GM18873 (cell line): Measurements from ENCODE around the gene ABL1.

Experiments
- ATAC-seq: cut with Tn5 transposase; IDR thresholded peaks from one replicate; pipeline ENCODE4 v1.9.1; 2021; ENCODE audit warnings: mild to moderate bottlenecking, moderate library complexity, moderate number of reproducible peaks; ENCODE audit not compliant: unreplicated experiment, low FRiP score

ABL1 gene

GRCh38 chr9:130927995-130928900 lies 93.2 kb downstream of the ABL1 start:
- no peak for ATAC-seq

DNA sequence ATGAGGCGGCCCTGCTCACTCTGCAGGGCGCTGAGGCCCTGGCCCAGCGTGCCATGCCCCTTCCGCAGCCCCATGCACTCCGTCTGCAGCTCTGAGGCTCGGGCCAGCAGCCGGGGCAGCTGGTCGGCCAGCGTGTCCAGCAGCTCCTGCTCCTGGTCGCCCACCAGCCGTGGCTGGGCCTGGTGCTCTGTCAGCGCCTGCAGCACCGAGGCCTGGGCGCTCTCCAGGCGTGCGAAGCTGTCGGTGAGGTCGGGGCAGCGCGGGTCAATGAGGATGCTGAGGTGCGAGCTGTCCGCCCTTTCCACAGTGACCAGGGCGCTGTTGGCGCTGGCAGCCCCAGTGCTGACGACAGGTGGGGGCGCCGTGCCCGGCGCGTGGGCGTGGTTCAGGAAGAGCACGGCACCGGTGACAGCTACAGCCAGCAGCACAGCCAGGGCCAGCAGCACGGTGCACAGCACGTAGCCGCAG lies 94.6 kb downstream of the ABL1 start:
- ATAC-seq, result no peak

GRCh38 chr9:130930132-130930803 lies 95.2 kb downstream of the ABL1 start:
- ATAC-seq, result no peak

DNA sequence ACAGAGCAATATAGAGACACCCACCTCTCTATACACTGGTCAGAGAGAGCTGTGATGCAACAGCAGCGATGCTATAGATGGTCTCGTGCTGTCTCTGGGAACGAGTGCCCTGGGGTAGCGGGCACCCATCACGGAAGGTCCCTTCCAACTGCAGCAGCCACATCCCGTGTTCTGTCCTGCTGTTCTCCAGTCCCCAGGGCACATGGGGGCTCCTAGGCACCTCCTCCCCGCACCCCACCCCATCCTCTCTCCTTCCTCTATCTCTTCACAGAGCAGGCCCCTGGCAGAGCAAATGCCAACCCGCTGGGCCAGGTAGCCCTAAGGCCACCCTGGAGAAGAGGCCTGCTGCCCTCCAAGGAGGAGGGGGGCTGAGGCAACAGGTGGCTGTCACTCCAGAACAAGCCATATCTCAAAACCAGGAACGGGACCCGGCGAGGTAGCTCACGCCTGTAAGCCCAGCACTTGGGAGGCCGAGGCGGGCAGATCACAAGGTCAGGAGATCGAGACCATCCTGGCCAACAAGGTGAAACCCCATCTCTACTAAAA lies 95.8 kb downstream of the ABL1 start:
- ATAC-seq, result no peak

- ATAC-seq, result no peak
Observed at GRCh38 chr9:130931508-130932254, 96.6 kb downstream of the ABL1 start.

DNA sequence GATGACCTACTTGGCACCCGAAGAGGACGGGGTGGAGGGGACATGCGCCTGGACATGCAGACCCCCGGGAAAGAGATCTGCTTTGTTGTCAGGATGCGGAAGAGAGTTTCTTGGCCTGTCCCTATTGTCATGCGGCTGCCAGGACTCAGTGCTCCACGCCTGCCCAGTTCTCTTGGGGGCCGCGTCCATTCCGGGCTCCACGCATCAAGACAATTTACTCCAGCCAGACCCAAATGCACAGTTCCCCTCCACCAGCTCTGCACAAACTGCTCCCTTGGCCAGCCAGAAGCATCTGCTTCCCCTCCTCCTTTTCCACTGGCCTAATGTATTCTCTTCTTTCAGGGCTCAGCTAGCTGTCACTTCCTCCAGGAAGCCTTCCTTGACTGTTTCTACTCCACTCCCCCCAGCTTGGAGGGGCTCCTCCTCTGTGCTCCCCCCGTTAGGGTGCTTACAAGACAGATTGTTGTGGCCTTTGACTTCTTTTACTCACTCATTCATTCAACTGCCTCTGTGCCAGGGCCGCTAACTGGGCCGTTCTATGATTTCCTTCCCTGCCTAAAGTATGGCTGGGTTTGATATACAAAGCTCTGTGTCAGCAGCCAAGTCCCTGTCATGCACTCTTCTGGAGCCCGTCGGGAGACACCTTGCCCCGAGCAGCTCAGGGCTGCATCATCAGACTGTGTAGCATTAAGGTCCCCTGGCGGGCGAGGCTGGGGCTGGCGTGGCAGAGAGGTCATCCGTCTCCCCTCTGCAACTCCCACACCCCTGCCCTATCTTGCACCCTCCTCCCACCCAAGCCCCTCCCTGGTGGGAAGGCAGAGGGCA lies 97.4 kb downstream of the ABL1 start:
- no peak for ATAC-seq

GRCh38 chr9:130933114-130934046 lies 98.3 kb downstream of the ABL1 start:
- ATAC-seq, result no peak

- ATAC-seq, result no peak
Observed at GRCh38 chr9:130934246-130934645, 99.2 kb downstream of the ABL1 start.

GRCh38 chr9:130934702-130935647 lies 99.9 kb downstream of the ABL1 start:
- ATAC-seq, result no peak

DNA sequence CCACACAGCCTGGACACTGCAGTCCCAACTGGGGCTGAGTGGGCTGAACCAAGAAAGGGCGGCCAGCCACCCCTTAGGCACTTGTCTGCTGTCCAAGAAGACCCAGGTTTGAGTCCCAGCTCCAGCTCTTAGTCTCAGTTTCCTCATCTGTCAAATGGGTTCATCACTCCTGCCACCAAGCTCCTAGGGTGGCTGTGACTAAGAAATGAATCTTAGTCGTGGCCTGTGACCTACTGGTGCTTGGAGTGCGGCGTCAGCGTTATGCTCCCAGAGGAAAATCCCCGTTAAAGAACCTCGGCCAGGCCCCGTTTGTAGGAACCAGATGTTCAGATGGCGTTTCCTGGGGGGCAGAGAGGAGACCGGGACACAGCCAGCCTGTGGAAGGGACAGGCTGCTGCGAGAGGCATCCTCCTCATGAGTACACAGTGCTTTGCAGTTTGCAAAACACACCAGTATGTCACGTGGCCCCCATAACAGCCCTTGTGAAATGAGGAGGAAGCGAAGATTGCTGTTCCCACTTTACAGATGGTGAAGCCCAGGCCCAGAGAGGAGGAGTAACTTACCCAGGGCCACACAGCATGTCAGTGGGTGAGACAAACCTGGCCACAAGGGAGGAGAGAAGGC lies 100.7 kb downstream of the ABL1 start:
- ATAC-seq, result no peak

DNA sequence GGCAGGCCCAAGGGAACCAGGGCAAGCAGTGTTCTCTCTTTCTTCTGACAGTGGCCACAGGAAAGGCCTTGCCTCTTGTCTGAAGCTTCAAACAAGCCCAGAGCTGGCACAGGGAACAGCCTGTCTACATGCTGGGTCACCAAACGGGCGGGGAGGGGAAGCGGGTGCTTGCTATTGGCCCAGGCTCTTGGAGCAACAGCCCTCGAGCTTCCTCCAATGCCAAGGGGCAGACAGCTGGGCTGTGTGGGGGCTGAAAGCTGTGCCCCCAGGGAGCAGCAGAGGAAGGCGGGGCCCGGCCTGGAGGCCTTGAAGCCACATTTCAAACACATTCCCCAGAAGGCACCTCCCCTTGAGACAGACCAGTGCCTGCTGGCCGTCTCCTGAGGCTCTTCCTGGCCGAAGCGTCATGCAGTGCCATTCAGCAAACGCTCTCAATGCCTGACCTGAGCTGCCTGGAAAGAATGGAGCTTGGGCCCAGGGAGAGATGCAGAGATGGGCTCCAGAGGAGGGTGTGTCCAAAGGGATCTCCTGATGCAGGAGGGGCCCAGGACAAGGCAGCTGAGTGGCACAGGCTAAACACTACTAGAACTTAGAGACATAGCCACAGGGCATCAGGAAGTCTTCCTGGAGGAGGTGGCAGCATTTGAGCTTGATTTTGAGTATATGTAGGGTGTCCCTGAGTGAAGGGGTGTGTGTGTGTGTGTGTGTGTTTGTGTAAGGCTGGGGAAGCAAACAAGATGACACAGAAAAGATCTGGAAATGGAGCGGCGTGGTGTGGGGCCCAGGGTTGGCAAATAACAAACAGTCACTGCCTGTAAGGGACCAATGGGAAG lies 101.4 kb downstream of the ABL1 start:
- no peak for ATAC-seq
